ENCODE measurements around the gene STX16. TPM values are rescaled to one million over a fixed set of nuclear protein-coding genes. Genes with fewer than 3 reads are reported as not detected.

STX16 gene
- total and polyA plus RNA-seq, 2 of the 13 experiments (the other 11 are each of a cell fraction or from before 2014, with no cell fraction given): 28.0 to 72.7 TPM

- TF ChIP-seq THAP9 (CRISPR knock-in tag; IDR thresholded peaks at IDR 0.05; ENCODE audit: borderline replicate concordance) (peak; percentile 49; the same call in 1 of the 2 replicates), PBX3 (CRISPR knock-in tag; IDR thresholded peaks at IDR 0.05; ENCODE audit: borderline replicate concordance) (no peak), RBM39 (IDR thresholded peaks at IDR 0.05; ENCODE audit: low read depth, low read length, poor library complexity, severe bottlenecking) (peak; percentile 41), HOXA3 (CRISPR knock-in tag; IDR thresholded peaks at IDR 0.05) (peak; percentile 37; the same call in 1 of the 2 replicates), ZNF329 (CRISPR knock-in tag; IDR thresholded peaks at IDR 0.05; ENCODE audit: low read depth) (no peak), THAP7 (CRISPR knock-in tag; IDR thresholded peaks at IDR 0.05) (0 out of 2 replicates have a peak, but pooled peaks have one; percentile 66), ZNF256 (CRISPR knock-in tag; conservative IDR thresholded peaks at IDR 0.05) (no peak), ZNF740 (CRISPR knock-in tag; IDR thresholded peaks at IDR 0.05) (no peak), CREB3 (CRISPR knock-in tag; IDR thresholded peaks at IDR 0.05) (no peak), NONO (IDR thresholded peaks at IDR 0.05) (no peak), NONO (CRISPR knock-in tag; conservative IDR thresholded peaks at IDR 0.05) (peak; percentile 58), ZNF574 (CRISPR knock-in tag; IDR thresholded peaks at IDR 0.05) (no peak)
- TF ChIP-seq, protein P1, sequence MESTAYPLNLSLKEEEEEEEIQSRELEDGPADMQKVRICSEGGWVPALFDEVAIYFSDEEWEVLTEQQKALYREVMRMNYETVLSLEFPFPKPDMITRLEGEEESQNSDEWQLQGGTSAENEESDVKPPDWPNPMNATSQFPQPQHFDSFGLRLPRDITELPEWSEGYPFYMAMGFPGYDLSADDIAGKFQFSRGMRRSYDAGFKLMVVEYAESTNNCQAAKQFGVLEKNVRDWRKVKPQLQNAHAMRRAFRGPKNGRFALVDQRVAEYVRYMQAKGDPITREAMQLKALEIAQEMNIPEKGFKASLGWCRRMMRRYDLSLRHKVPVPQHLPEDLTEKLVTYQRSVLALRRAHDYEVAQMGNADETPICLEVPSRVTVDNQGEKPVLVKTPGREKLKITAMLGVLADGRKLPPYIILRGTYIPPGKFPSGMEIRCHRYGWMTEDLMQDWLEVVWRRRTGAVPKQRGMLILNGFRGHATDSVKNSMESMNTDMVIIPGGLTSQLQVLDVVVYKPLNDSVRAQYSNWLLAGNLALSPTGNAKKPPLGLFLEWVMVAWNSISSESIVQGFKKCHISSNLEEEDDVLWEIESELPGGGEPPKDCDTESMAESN (CRISPR knock-in tag; conservative IDR thresholded peaks at IDR 0.05): peak; percentile 55; the same call in 1 of the 2 replicates
- TF ChIP-seq, protein P2, sequence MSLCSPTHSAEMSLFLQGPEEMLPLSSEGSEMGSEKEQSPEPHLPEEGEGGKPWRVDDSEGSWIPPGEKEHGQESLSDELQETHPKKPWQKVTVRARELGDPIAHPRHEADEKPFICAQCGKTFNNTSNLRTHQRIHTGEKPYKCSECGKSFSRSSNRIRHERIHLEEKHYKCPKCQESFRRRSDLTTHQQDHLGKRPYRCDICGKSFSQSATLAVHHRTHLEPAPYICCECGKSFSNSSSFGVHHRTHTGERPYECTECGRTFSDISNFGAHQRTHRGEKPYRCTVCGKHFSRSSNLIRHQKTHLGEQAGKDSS (CRISPR knock-in tag; IDR thresholded peaks at IDR 0.05; ENCODE audit: borderline replicate concordance, low read depth): no peak
Measured at GRCh38 chr20:58716476-58717277, 65.6 kb downstream of the STX16 start (continued).
